ENCODE data around the gene TAS2R9. TPM values are rescaled to one million over a fixed set of nuclear protein-coding genes. Genes with fewer than 3 reads are reported as not detected.

The TAS2R9 gene
- total RNA-seq, 1 experiment from 2014 or later, result not detected

GRCh38 chr12:10779103-10779502 is 30.9 kb downstream of the TAS2R9 start:
- no peak overlapping the region for H3K27ac Mint-ChIP-seq

More at GRCh38 chr12:10779103-10779502, 30.9 kb downstream of the TAS2R9 start:
- Histone ChIP-seq H3K18ac (ENCODE audit: insufficient read length, low read depth, low read length) (no peak overlapping the region), H4K8ac (replicated peaks; ENCODE audit: insufficient read length, low read depth, low read length) (no peak overlapping the region), H3K4me1 (ENCODE audit: insufficient read depth, low read length) (no peaks in the 10 kb centered on the region), H3K27me3 (ENCODE audit: insufficient read depth, low read length) (no peaks in the 10 kb centered on the region), H2BK15ac (ENCODE audit: low read depth, low read length) (no peak overlapping the region), H2BK120ac (ENCODE audit: low read depth, low read length, poor library complexity, severe bottlenecking) (no peak overlapping the region), H3K79me1 (ENCODE audit: insufficient read depth, low read depth, low read length, poor library complexity, severe bottlenecking) (no peaks in the 10 kb centered on the region), H4K20me1 (ENCODE audit: control insufficient read depth, insufficient read depth, insufficient read length) (no peaks in the 10 kb centered on the region), H2BK12ac (ENCODE audit: insufficient read length, low read depth, low read length) (no peak overlapping the region), H3K14ac (ENCODE audit: insufficient read depth, low read length) (no peak overlapping the region), H3K23me2 (ENCODE audit: insufficient read length, low read depth, low read length, poor library complexity, severe bottlenecking) (no peaks in the 10 kb centered on the region), H4K5ac (ENCODE audit: insufficient read length, low read depth, low read length) (no peak overlapping the region), H4K91ac (ENCODE audit: insufficient read length, low read depth, low read length) (no peak overlapping the region), H3K23ac (ENCODE audit: insufficient read length, low read depth, low read length) (no peak overlapping the region), H3K4me2 (ENCODE audit: insufficient read depth, insufficient read length, low read length) (no peak overlapping the region), H3K56ac (ENCODE audit: insufficient read length, low read depth, low read length) (no peak overlapping the region), H3K9ac (ENCODE audit: extremely low read depth, insufficient read length, low read length) (no peak overlapping the region), H3K27ac (ENCODE audit: insufficient read length, low read depth, low read length) (no peak overlapping the region), H3K79me2 (ENCODE audit: insufficient read depth, low read length) (no peaks in the 10 kb centered on the region), H2AFZ (ENCODE audit: low read length) (no peak overlapping the region), H3K9me3 (ENCODE audit: control insufficient read depth, low read depth, low read length) (no peaks in the 10 kb centered on the region), H2AK5ac (ENCODE audit: insufficient read length, low read length) (no peak overlapping the region), H3T11ph (ENCODE audit: low read length) (no peak overlapping the region), H2BK20ac (ENCODE audit: low read depth, low read length, poor library complexity, severe bottlenecking) (no peak overlapping the region), H2BK5ac (ENCODE audit: insufficient read length, low read length) (no peak overlapping the region), H3K4ac (ENCODE audit: low read depth, low read length) (no peak overlapping the region)
- Mint-ChIP-seq H3K36me3 (ENCODE audit: insufficient read depth in 1 of 3, low read depth in 3 of 3) (no peaks in the 10 kb centered on the region), H3K27me3 (ENCODE audit: low read depth) (peaks cover 2% of the 10 kb centered on the region), H3K4me3 (no peak overlapping the region), H3K4me1 (peaks cover 4% of the 10 kb centered on the region in 2 experiments; a peak in 3 of 4 replicates), H3K9me3 (no peaks in the 10 kb centered on the region)
- no peak for TF ChIP-seq CTCF (conservative IDR thresholded peaks at IDR 0.05)
- WGBS (ENCODE audit: extremely low coverage, insufficient read length, low lambda C conversion rate), result no CpG with 5 or more reads among the region's 2 CpGs
- no peak for DNase-seq

All from H9 (cell line).